ENCODE data around the gene PPOX.

The PPOX gene

DNA sequence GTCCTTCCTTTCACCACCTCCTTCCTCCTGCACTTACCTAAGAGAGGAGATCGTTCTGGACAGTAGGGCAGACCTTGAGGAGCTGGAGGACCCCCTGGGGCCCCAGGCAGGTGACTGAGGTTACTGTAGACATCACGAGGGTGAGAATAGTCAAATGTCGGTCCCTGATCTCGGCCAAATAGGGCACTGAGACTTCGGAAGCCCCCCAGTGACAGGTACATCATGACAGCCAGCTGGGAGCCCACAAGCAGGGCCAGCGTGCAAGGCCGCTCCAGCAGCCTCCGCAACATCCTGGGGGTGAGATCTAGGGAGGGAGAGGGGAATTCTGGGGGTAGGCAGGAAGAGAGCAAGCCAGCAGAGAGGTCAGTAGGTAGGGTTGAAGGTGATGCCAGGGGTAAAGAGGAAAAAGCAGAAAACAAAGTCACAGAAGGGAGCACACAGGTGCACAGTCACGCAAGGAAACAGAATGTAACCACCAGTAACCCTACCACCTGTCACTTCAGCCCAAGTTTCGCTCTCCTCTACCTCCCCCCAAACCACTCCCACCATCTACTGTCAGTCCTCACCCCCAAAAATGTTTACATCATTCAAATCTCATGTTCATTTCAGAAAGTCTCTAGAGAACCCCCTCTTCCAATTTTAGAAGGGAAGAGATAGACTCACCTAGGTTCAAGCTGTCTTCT lies 9.7 kb downstream of the PPOX start:
- Histone ChIP-seq H3K9me3 (ENCODE audit: insufficient read depth, low read length) (no peaks in the 10 kb centered on the region), H3K27me3 (ENCODE audit: low read depth, low read length) (no peaks in the 10 kb centered on the region), H2AFZ (ENCODE audit: low read depth, low read length) (no peak overlapping the region), H3K79me2 (ENCODE audit: low read length) (peaks cover 15% of the 10 kb centered on the region), H3K4me3 (ENCODE audit: low read length) (peak overlapping the region; percentile 86), H3K9ac (ENCODE audit: low read length) (peak overlapping the region; percentile 76), H4K20me1 (ENCODE audit: insufficient read depth, low read length) (no peaks in the 10 kb centered on the region), H3K36me3 (replicated peaks; ENCODE audit: low read depth, low read length) (peaks cover 45% of the 10 kb centered on the region), H3K27ac (ENCODE audit: low read length) (no peak overlapping the region), H3K4me1 (ENCODE audit: low read length) (peaks cover 24% of the 10 kb centered on the region), H3K4me2 (ENCODE audit: low read length) (peak overlapping the region; percentile 93)
- TF ChIP-seq EZH2phosphoT487 (IDR thresholded peaks at IDR 0.05; ENCODE audit: low read depth) = no peak
- TF ChIP-seq, protein P1, sequence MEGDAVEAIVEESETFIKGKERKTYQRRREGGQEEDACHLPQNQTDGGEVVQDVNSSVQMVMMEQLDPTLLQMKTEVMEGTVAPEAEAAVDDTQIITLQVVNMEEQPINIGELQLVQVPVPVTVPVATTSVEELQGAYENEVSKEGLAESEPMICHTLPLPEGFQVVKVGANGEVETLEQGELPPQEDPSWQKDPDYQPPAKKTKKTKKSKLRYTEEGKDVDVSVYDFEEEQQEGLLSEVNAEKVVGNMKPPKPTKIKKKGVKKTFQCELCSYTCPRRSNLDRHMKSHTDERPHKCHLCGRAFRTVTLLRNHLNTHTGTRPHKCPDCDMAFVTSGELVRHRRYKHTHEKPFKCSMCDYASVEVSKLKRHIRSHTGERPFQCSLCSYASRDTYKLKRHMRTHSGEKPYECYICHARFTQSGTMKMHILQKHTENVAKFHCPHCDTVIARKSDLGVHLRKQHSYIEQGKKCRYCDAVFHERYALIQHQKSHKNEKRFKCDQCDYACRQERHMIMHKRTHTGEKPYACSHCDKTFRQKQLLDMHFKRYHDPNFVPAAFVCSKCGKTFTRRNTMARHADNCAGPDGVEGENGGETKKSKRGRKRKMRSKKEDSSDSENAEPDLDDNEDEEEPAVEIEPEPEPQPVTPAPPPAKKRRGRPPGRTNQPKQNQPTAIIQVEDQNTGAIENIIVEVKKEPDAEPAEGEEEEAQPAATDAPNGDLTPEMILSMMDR (IDR thresholded peaks at IDR 0.05; ENCODE audit: low read depth, low read length) = no peak

DNA sequence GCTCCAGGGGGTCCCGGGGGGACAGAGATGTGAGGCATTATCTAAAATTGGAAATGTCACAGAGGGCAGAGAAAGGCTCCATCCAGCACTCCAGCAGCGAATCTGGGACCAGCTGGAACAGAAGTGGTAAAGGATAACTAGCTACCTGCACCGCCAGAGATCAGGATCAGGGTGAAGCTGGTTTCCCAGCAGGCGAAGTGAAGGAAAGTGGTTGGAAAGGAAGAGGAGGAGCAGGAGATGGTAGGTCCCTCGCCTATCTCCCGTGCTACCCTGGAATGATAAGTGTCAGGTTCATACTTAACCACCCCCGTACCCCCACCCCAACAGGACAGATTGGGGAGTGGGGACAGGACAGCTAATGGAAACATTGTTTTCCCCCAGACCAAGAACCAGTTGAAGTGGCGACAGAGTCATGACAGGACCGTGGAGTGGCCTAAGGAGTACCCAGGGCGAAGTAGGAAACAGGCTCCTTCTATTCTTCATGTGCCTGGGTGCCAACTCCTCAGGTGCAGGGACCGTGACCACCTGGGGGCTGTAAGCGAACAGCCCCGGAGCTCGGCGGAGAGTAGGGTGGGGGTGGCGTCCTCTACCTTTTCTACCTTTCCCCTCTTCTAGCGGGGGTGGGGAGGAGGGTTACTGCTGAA lies 10.4 kb downstream of the PPOX start:
- Histone ChIP-seq H3K4me3 (ENCODE audit: low read length) (peak overlapping the region; percentile 86), H3K4me2 (ENCODE audit: low read length) (peak overlapping the region; percentile 93), H3K27me3 (ENCODE audit: low read depth, low read length) (no peaks in the 10 kb centered on the region), H3K36me3 (replicated peaks; ENCODE audit: low read depth, low read length) (peaks cover 38% of the 10 kb centered on the region), H2AFZ (ENCODE audit: low read depth, low read length) (no peak overlapping the region), H3K9me3 (ENCODE audit: insufficient read depth, low read length) (no peaks in the 10 kb centered on the region), H4K20me1 (ENCODE audit: insufficient read depth, low read length) (no peaks in the 10 kb centered on the region), H3K27ac (ENCODE audit: low read length) (peak overlapping the region; percentile 81), H3K9ac (ENCODE audit: low read length) (peak overlapping the region; percentile 76), H3K4me1 (ENCODE audit: low read length) (peaks cover 28% of the 10 kb centered on the region), H3K79me2 (ENCODE audit: low read length) (peaks cover 15% of the 10 kb centered on the region)
- TF ChIP-seq, protein P1 (IDR thresholded peaks at IDR 0.05; ENCODE audit: low read depth, low read length) = no peak
- no peak for TF ChIP-seq EZH2phosphoT487 (IDR thresholded peaks at IDR 0.05; ENCODE audit: low read depth)

DNA sequence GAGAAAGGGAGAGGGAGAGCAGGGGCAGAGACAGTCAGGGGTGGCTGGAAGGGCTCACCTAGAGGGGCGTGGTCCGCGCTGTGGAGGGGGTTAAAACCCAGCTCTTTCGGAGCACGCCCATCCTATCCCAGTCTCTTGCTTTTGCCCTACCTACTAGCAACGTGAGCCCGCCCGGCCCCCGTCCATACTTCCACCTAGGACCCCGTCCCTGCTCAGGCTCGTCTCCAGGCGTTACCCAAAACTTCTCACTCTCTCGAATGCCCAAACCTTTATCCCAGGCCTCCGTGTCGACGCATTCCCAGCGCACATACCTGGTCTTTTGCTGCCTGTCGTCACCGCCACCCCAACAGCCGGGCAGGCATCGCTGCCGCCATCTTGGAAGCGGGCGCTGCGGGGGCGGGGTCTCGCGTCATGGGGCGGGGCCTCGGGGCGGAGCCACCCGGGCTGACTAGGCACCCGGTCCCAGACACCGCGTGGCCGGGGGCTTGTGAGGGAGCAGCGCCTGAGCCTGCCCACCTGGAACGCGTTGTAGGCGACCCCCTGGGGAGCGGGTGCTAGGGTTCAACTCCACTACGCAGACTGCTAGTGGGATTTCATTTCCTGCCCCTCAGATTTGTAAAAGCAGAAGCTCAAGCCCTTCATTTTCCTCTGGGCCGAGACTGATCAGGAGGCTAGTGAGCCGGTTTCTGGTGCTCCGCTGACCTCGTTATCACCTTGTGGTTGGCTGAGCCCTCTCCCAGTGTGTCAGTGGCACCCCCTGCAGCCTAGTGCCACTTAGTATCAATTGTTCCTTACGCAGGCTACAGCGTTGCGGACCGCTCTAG lies 11.1 kb downstream of the PPOX start, which contains the start of gene B4GALT3:
B4GALT3 (minus strand) TSS at position 396 of the 824 bp plus-strand sequence. CDS start 1,447 bp downstream, outside the sequence.
- Histone ChIP-seq H3K27ac (ENCODE audit: low read length) (peak within 1 kb of the TSS; percentile 81), H2AFZ (ENCODE audit: low read depth, low read length) (peak within 1 kb of the TSS; percentile 90), H3K27me3 (ENCODE audit: low read depth, low read length) (no peaks in the 10 kb centered on the region), H3K79me2 (ENCODE audit: low read length) (peaks cover 15% of the 10 kb centered on the region), H3K4me1 (ENCODE audit: low read length) (peaks cover 36% of the 10 kb centered on the region), H3K9ac (ENCODE audit: low read length) (peak within 1 kb of the TSS; percentile 76), H3K4me2 (ENCODE audit: low read length) (peak within 1 kb of the TSS; percentile 93), H3K36me3 (replicated peaks; ENCODE audit: low read depth, low read length) (peaks cover 31% of the 10 kb centered on the region), H3K4me3 (ENCODE audit: low read length) (peak within 1 kb of the TSS; percentile 86), H3K9me3 (ENCODE audit: insufficient read depth, low read length) (no peaks in the 10 kb centered on the region), H4K20me1 (ENCODE audit: insufficient read depth, low read length) (no peaks in the 10 kb centered on the region)
- no peak for TF ChIP-seq EZH2phosphoT487 (IDR thresholded peaks at IDR 0.05; ENCODE audit: low read depth)
- TF ChIP-seq, protein P1 (IDR thresholded peaks at IDR 0.05; ENCODE audit: low read depth, low read length) = peak; percentile 72

DNA sequence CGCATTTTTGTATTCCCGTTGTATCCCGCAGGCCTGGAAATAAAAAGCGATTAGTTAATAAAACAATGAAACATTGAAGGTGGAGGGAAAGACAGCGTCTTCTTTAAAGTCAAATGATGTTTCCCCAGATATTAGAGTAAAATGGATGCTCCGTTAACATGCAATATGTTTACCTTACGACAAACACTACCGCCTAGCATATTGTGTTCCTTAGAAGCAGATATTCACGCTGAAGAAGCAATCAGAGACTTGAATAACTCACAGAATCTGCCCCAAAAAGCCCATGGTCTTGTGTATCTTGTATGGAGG lies 11.7 kb downstream of the PPOX start:
- Histone ChIP-seq H2AFZ (ENCODE audit: low read depth, low read length) (peak overlapping the region; percentile 90), H3K27ac (ENCODE audit: low read length) (peak overlapping the region; percentile 81), H3K4me1 (ENCODE audit: low read length) (peaks cover 41% of the 10 kb centered on the region), H3K4me3 (ENCODE audit: low read length) (peak overlapping the region; percentile 86), H3K9ac (ENCODE audit: low read length) (peak overlapping the region; percentile 76), H3K9me3 (ENCODE audit: insufficient read depth, low read length) (no peaks in the 10 kb centered on the region), H4K20me1 (ENCODE audit: insufficient read depth, low read length) (no peaks in the 10 kb centered on the region), H3K36me3 (replicated peaks; ENCODE audit: low read depth, low read length) (peaks cover 25% of the 10 kb centered on the region), H3K27me3 (ENCODE audit: low read depth, low read length) (no peaks in the 10 kb centered on the region), H3K4me2 (ENCODE audit: low read length) (peak overlapping the region; percentile 93), H3K79me2 (ENCODE audit: low read length) (peaks cover 15% of the 10 kb centered on the region)
- no peak for TF ChIP-seq EZH2phosphoT487 (IDR thresholded peaks at IDR 0.05; ENCODE audit: low read depth)

Data from OCI-LY3 (cell line).